ENCODE measurements around the gene CDH4.
"Not testable (repeated sequence)": the region's sequence is repeated elsewhere in the genome, so short reads cannot be mapped to it uniquely, and the experiment has no call there.

CDH4 gene

DNA sequence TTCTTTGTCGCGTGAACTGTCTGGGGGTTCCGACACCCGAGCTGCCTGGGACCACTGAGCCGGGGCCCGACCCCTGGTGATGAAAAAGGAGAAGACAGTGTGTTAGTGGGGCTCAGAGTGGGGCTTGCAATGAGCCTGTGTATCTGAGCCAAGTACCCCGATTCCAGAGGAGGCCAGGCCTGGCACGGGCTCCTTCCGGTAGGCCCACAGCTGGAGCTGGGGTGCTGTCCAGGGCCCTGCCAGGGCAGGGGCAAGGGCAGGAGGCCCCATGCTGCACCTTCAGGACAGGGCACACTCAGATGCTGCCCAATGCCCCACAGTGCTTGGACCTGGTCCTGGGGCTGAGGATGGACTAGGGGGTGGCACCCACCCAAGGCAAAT is 724.2 kb downstream of the CDH4 start:
- no peak overlapping the region for H3K4me3 Mint-ChIP-seq

DNA sequence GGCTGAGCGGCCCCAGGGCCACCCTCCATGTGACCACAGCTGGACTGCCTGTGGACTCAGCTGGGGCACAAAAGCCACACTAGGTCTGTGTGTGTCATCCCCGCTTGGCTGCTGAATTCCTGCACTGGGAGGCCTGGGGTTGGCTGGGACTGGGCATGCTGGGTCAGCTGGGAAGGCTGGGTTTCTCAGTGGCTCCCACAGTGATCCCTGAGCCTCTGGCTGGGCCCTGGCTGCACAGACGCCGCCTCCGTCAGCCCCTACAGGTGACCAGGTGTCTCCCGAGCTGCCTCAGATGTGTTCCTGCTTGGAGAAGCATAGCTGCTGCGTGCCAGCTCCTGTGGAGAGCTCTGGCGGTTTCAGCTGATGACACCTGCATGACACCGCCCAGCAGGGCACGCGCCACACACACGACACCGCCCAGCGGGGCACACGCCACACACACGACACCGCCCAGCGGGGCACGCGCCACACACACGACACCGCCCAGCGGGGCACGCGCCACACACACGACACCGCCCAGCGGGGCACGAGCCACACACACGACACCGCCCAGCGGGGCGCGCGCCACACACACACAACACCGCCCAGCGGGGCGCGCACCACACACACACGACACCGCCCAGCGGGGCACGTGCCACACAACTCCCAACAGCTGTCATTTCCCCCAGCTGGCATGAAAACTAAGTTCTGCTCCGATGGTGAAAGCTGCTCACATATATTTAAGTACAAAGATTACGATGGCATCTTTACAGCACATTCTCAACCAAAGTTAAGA is 724.8 kb downstream of the CDH4 start:
- Mint-ChIP-seq H3K36me3 (peaks cover 20% of the 10 kb centered on the region), H3K4me3 (no peak overlapping the region), H3K4me1 (peaks cover 9% of the 10 kb centered on the region)

More for the DNA sequence above, 724.2 kb downstream of the CDH4 start:
- Mint-ChIP-seq H3K4me1 (peaks cover 5% of the 10 kb centered on the region), H3K27ac (no peak overlapping the region), H3K36me3 (peaks cover 17% of the 10 kb centered on the region), H3K27me3 (no peaks in the 10 kb centered on the region), H3K9me3 (no peaks in the 10 kb centered on the region)

DNA sequence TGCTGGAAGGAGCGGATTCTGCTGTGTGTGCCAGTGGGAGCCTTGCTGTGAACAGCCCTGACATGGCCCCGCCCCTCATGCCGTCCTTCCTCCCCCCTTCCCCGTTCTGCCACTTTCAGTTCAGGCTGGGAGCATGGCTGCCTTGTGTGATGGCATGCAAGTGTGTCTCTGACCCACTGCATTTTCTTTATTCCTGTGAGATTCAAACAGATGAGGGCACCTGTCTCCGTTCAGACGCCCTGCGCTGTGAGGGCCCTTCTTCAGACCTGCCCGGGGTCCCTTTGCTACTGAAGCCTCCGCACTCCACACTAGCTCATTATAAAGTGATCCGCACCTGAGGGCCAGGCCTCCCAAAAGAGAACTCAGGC is 725.3 kb downstream of the CDH4 start:
- H3K27me3 Mint-ChIP-seq: no peaks in the 10 kb centered on the region
- H3K27ac Mint-ChIP-seq: no peak overlapping the region
- H3K36me3 Mint-ChIP-seq: peaks cover 18% of the 10 kb centered on the region
- peaks cover 14% of the 10 kb centered on the region for H3K4me1 Mint-ChIP-seq
- H3K9me3 Mint-ChIP-seq: no peaks in the 10 kb centered on the region
- no peak overlapping the region for H3K4me3 Mint-ChIP-seq

More for the DNA sequence above, 724.8 kb downstream of the CDH4 start:
- Mint-ChIP-seq H3K27me3 (no peaks in the 10 kb centered on the region), H3K9me3 (no peaks in the 10 kb centered on the region), H3K27ac (no peak overlapping the region)

DNA sequence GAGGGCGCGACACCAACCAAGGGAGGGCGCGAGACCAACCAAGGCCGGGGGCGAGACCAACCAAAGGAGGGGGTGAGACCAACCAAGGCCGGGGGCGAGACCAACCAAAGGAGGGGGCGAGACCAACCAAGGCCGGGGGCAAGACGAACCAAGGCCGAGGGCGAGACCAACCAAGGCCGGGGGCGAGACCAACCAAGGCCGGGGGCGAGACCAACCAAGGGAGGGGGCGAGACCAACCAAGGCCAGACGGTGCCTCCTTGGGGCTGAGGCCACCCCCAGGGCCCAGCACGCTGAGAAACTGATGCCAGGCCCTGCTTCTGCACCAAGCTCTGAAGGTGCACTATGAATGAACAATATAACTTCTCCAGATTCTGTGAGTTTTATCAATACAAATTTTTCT is 726.4 kb downstream of the CDH4 start:
- peaks cover 11% of the 10 kb centered on the region for H3K36me3 Mint-ChIP-seq
- H3K9me3 Mint-ChIP-seq: no peaks in the 10 kb centered on the region
- H3K27me3 Mint-ChIP-seq: no peaks in the 10 kb centered on the region
- no peak overlapping the region for H3K27ac Mint-ChIP-seq
- no peak overlapping the region for H3K4me3 Mint-ChIP-seq
- peaks cover 15% of the 10 kb centered on the region for H3K4me1 Mint-ChIP-seq

DNA sequence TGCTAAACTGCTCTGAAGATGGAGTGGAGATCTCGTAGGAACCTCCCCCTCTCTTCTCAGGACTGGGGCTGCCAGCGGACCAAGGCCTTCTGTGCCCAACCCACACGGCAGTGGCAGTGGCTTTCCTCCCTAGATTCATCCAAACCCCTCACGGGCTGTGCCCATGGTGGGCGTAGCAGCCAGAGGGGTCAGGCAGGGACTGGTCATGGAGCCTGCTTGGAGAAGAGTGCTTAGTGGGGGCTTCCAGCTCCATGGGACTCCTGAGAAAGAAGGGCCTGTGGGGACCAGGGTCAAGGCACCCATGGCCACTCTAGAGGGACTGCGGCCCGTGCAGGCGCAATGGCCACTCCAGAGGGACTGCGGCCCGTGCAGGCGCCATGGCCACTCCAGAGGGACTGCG is 727.0 kb downstream of the CDH4 start:
- Mint-ChIP-seq H3K36me3 (peaks cover 15% of the 10 kb centered on the region), H3K27ac (no peak overlapping the region), H3K4me3 (no peak overlapping the region), H3K9me3 (no peaks in the 10 kb centered on the region), H3K27me3 (no peaks in the 10 kb centered on the region), H3K4me1 (peaks cover 21% of the 10 kb centered on the region)

DNA sequence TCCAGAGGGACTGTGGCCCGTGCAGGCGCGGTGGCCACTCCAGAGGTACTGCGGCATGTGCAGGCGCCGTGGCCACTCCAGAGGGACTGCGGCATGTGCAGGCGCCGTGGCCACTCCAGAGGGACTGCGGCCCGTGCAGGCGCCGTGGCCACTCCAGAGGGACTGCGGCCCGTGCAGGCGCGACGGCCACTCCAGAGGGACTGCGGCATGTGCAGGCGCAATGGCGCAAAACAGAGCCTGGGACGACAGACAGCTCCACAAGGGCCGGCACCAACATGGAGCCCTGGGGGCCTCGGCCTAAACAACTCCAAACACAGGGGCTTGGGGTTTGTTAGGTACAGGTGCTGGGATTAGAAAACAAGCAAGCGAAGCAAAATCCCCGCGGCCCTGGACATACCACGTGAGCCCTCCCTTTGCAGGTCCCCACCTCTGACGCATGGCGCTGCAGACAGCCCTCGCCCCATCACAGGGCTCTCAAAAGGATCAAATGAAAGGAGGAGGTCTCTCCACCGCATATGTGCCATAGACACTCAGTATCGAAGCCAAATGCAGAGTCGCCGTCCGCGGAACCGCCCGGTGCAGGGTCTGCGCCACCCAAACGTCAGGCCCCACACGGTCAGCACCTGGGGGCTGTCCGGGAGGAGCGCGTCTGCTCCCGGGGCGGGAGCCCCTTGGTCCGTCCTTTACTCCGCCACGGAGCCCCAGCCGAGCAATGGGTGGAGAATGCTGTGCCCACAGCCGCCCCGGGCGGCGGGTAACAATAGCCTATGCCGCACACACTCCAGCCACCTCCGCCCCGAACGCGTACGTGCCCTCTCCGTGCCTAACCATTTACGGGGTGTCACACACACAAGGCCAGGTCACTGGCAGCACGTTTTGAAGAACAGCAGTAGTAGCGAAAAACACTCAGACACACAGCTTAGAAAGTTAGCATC is 727.9 kb downstream of the CDH4 start:
- Mint-ChIP-seq H3K36me3 (peaks cover 16% of the 10 kb centered on the region), H3K4me1 (peaks cover 26% of the 10 kb centered on the region), H3K27ac (no peak overlapping the region), H3K4me3 (no peak overlapping the region), H3K9me3 (no peaks in the 10 kb centered on the region), H3K27me3 (no peaks in the 10 kb centered on the region)

DNA sequence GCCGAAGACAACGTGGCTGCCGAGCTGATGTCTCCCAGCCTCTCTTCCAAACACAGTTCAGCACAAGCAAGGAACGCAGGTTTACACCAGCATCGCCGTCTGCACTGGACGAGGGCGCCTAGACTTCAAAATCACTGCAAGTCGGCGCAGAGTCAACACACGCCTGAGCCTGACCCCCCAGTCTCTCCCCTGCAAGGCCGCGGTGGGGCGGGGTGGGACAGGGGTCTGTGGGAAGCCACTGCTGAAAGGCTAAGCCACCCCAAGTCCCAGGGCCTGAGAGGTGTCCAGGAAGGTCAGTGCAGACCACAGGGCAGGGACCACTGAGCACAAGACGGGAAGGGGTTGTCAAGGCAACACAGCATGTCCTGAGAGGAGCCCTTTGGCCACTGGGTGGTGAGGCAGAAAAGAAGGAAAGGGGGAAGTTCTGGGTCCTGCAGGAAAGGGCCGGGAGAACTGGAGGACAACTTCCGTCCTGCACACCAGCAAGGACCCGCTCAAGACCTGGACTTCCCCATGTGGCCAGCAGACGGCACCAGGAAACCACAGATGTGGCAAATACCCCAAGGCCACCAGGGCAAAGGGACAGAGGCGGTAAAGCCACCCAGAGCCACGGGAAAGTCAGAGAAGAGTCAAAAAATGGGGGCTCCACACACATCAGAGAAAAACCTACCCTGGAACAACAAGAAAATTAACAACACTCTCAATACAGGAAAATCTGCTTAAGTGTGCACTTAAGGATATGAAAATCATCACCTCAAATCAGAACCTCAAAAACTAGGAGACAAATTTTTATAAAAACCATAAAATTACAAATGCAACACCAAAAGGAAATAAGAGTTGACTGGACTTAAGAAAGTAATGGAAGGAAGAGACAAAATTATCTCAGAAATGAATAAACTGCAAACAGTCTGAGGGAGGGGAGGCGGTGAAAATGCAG is 728.9 kb downstream of the CDH4 start:
- Mint-ChIP-seq H3K4me1 (peaks cover 26% of the 10 kb centered on the region), H3K27me3 (no peaks in the 10 kb centered on the region), H3K9me3 (no peaks in the 10 kb centered on the region), H3K27ac (peak overlapping the region; percentile 70), H3K36me3 (peaks cover 16% of the 10 kb centered on the region), H3K4me3 (no peak overlapping the region)

DNA sequence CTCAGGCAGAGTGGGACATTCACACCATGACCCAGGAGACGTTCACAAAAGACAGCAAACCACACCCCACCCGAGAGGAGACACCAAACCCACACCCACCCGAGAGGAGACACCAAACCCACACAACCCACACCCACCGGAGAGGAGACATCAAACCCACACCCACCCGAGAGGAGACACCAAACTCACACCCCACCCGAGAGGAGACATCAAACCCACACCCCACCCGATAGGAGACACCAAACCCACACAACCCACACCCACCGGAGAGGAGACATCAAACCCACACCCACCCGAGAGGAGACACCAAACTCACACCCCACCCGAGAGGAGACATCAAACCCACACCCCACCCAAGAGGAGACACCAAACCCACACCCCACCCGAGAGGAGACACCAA is 729.6 kb downstream of the CDH4 start:
- peaks cover 16% of the 10 kb centered on the region for H3K36me3 Mint-ChIP-seq
- peaks cover 30% of the 10 kb centered on the region for H3K4me1 Mint-ChIP-seq
- not testable (repeated sequence) for H3K9me3 Mint-ChIP-seq, H3K27me3 Mint-ChIP-seq, H3K4me3 Mint-ChIP-seq, H3K27ac Mint-ChIP-seq

DNA sequence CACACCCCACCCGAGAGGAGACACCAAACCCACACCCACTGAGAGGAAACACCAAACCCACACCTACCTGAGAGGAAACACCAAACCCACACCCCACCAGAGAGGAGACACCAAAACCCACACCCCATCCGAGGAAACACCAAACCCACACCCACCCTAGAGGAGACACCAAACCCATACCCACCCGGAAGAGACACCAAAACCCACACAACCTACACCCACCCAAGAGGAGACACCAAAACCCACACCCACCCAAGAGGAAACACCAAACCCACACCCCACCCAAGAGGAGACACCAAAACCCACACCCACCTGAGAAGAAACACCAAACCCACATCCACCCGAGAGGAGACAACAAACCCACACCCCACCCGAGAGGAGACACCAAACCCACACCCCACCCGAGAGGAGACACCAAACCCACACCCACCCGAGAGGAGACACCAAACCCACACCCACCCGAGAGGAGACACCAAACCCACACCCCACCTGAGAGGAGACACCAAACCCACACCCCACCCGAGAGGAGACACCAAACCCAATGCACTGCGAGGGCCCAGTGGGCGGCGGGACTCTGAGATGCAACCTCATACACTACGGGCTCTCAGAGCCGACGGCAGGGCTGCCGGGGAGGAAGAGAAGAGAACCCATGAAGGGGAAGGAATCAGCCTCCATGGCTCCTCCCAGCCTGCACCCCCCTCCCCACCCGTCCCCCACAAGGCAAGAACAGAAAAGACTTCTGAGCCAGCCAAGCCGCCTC is 730.3 kb downstream of the CDH4 start:
- peaks cover 30% of the 10 kb centered on the region for H3K4me1 Mint-ChIP-seq
- peaks cover 20% of the 10 kb centered on the region for H3K36me3 Mint-ChIP-seq
- H3K27ac Mint-ChIP-seq: peak overlapping the region; percentile 41
- no peak overlapping the region for H3K4me3 Mint-ChIP-seq
- no peaks in the 10 kb centered on the region for H3K27me3 Mint-ChIP-seq
- H3K9me3 Mint-ChIP-seq: no peaks in the 10 kb centered on the region

DNA sequence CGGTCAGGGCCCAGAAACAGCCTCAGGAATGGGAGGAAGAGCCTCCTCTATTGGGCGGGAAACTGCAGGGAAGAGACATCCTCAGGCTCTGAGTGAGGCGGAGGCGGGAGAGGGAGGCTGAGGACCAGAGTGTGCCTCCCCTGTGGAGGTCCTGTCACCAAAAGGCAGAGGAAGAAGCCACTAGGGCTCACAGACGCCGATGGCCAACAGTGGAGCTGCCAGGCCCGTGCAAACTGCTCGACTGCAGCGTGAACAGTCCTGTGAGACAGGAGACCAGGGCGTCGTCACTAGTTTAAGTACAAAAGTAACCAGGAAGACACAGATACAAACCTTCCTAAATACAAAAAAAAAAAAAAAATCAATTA is 730.9 kb downstream of the CDH4 start:
- H3K9me3 Mint-ChIP-seq: no peaks in the 10 kb centered on the region
- H3K4me1 Mint-ChIP-seq: peaks cover 30% of the 10 kb centered on the region
- H3K27ac Mint-ChIP-seq: no peak overlapping the region
- H3K4me3 Mint-ChIP-seq: no peak overlapping the region
- peaks cover 23% of the 10 kb centered on the region for H3K36me3 Mint-ChIP-seq
- H3K27me3 Mint-ChIP-seq: no peaks in the 10 kb centered on the region

DNA sequence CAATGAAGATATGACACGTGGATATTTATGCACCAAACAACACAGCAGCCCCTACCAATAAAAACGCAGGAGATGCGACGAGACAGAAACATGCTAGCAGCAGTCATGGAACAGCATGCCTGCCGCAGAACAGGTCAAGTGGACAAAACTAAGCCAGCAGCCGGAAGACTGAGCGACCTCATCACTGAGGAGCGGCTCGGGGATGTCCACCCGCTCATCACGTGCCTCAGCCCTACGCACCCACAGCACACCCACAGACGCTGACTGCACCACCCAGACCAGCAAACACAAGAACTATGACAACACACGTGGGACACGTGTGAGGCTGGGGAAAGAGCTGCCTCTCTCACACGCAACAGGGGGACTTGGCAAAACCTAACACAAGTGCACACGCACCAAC is 731.9 kb downstream of the CDH4 start:
- H3K36me3 Mint-ChIP-seq: peaks cover 29% of the 10 kb centered on the region
- H3K27ac Mint-ChIP-seq: no peak overlapping the region
- H3K27me3 Mint-ChIP-seq: no peaks in the 10 kb centered on the region
- H3K4me1 Mint-ChIP-seq: peaks cover 30% of the 10 kb centered on the region
- no peaks in the 10 kb centered on the region for H3K9me3 Mint-ChIP-seq
- H3K4me3 Mint-ChIP-seq: no peak overlapping the region

DNA sequence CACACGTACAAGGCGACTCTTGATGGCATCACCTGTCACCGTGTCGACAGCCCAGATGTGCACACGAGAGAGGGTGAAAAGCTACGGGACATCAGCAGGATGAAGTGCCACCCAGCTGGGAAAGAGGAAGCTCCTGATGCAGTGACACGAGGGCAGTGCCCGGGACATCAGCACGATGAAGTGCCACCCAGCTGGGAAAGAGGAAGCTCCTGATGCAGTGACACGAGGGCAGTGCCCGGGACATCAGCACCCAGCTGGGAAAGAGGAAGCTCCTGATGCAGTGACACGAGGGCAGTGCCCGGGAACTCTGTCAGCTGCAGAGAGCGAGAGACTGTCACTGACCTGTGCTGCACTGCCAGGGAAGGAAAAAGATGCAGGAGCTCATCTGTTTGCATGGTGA is 732.4 kb downstream of the CDH4 start:
- not testable (repeated sequence) for H3K27me3 Mint-ChIP-seq, H3K27ac Mint-ChIP-seq, H3K4me3 Mint-ChIP-seq, H3K9me3 Mint-ChIP-seq
- peaks cover 31% of the 10 kb centered on the region for H3K36me3 Mint-ChIP-seq
- H3K4me1 Mint-ChIP-seq: peaks cover 30% of the 10 kb centered on the region

DNA sequence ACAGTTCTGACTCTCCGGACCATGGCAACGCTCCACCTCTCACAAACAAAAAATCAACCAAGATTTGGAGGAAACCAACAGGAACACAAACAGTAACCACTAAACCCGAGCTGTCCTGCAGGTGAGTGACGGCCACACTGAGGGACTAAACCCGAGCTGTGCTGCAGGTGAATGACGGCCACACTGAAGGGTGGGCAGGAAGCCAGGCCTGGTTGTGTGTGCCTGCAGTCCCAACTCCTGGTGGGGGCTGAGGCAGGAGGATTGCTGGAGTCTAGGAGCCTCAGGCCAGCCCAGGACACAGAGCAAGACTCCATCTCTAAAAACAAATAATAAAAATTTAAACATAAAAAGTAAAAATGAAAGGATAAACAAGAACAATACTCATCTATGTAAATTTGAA is 733.0 kb downstream of the CDH4 start:
- Mint-ChIP-seq H3K4me1 (peaks cover 30% of the 10 kb centered on the region), H3K36me3 (peaks cover 36% of the 10 kb centered on the region), H3K27ac (no peak overlapping the region), H3K27me3 (no peaks in the 10 kb centered on the region), H3K9me3 (no peaks in the 10 kb centered on the region), H3K4me3 (no peak overlapping the region)

DNA sequence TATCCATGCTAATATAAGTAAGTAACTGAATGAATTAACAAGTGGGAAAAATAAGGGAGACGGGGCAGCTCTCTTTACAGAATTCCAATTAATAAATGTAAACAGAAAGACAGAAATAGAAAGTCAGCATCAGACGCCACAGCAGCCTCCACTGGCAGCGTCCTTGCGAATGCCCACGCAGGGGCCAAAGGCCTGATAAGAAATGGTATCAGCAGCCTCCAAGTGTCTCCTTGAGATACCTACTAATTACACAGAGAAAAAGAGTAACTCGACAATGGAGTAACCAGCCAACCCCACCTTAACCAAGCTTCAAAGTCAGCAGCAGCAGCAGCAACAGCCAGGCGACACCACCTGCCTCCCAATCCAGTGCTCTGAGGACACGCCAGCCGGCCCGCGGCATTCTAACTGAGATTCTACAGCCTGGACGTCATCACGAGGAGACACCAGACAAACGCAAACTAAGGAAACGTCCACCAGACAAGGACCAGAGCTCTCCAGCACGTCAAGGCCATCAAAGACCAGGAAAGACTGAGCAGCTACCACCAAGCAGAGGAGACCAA is 734.8 kb downstream of the CDH4 start:
- Mint-ChIP-seq H3K4me1 (peaks cover 21% of the 10 kb centered on the region), H3K36me3 (peaks cover 46% of the 10 kb centered on the region), H3K4me3 (no peak overlapping the region)

More for the DNA sequence above, 734.8 kb downstream of the CDH4 start:
- H3K9me3 Mint-ChIP-seq: peaks cover 6% of the 10 kb centered on the region
- no peaks in the 10 kb centered on the region for H3K27me3 Mint-ChIP-seq
- no peak overlapping the region for H3K27ac Mint-ChIP-seq
